GM12892 (cell line): ENCODE data around the gene RASA3.
"Not testable (repeated sequence)": the region's sequence is repeated elsewhere in the genome, so short reads cannot be mapped to it uniquely, and the experiment has no call there.

ENCODE experiments used
- DNase-seq: peaks from one replicate; pipeline ENCODE4 v3.0.0; 2011; ENCODE audit not compliant: insufficient read length
- FAIRE-seq: peaks from 2 replicates; lab custom pipeline; 2011; peaks lifted over from hg19 to GRCh38; lab: Jason Lieb, UNC
- POLR2A ChIP-seq: IDR thresholded peaks from 2 replicates; pipeline ENCODE4 v1.6.1; 2011; ENCODE audit warnings: low read depth, low read length, control low read depth
- POLR2AphosphoS5 ChIP-seq: IDR thresholded peaks from 2 replicates; pipeline ENCODE4 v1.6.1; 2011; ENCODE audit warnings: low read depth, low read length, control low read depth
- TAF1 ChIP-seq: IDR thresholded peaks from 2 replicates; pipeline ENCODE4 v1.6.1; 2011; ENCODE audit warnings: low read depth, mild to moderate bottlenecking, control low read depth, low read length, borderline replicate concordance

The RASA3 gene

GRCh38 chr13:114023716-114024602, 108.5 kb downstream of the RASA3 start:
- TF ChIP-seq TAF1 (no peak), POLR2AphosphoS5 (no peak), POLR2A (no peak)
- DNase-seq (no peak), FAIRE-seq (no peak)

GRCh38 chr13:114022876-114023275, 109.5 kb downstream of the RASA3 start:
- FAIRE-seq (no peak), DNase-seq (no peak)
- TF ChIP-seq TAF1 (no peak), POLR2A (no peak), POLR2AphosphoS5 (no peak)

- no peak for FAIRE-seq
- TF ChIP-seq POLR2AphosphoS5 (no peak), TAF1 (no peak), POLR2A (no peak)
- DNase-seq: no peak
Observed at GRCh38 chr13:114022309-114022669, 110.1 kb downstream of the RASA3 start.

GRCh38 chr13:114021464-114022308, 110.7 kb downstream of the RASA3 start:
- DNase-seq (no peak), FAIRE-seq (no peak)
- no peak for TF ChIP-seq TAF1
- TF ChIP-seq POLR2AphosphoS5: no peak
- TF ChIP-seq POLR2A: no peak

GRCh38 chr13:114020750-114021463, 111.5 kb downstream of the RASA3 start:
- TF ChIP-seq POLR2AphosphoS5 (no peak), TAF1 (no peak), POLR2A (no peak)
- DNase-seq (no peak), FAIRE-seq (no peak)

- FAIRE-seq: not testable (repeated sequence)
Observed at GRCh38 chr13:114020134-114020533, 112.3 kb downstream of the RASA3 start.

GRCh38 chr13:114019367-114019766, 113.1 kb downstream of the RASA3 start:
- FAIRE-seq (no peak), DNase-seq (no peak)
- TF ChIP-seq POLR2A: no peak
- TF ChIP-seq POLR2AphosphoS5: no peak
- no peak for TF ChIP-seq TAF1

More at GRCh38 chr13:114020134-114020533, 112.3 kb downstream of the RASA3 start:
- DNase-seq: not testable (repeated sequence)

GRCh38 chr13:114018461-114019055, 113.9 kb downstream of the RASA3 start:
- FAIRE-seq: no peak
- DNase-seq: no peak
- TF ChIP-seq TAF1 (no peak), POLR2AphosphoS5 (no peak)

GRCh38 chr13:114017966-114018365, 114.5 kb downstream of the RASA3 start:
- TF ChIP-seq POLR2AphosphoS5 (no peak), TAF1 (no peak), POLR2A (no peak)
- DNase-seq (no peak), FAIRE-seq (no peak)

GRCh38 chr13:114017028-114017630, 115.3 kb downstream of the RASA3 start:
- no peak for FAIRE-seq
- no peak for DNase-seq

More at GRCh38 chr13:114017028-114017630, 115.3 kb downstream of the RASA3 start:
- TF ChIP-seq POLR2A: no peak
- no peak for TF ChIP-seq POLR2AphosphoS5
- no peak for TF ChIP-seq TAF1
